HEK293T (cell line): ENCODE data around the gene CD164.

ENCODE experiments used
- ARNT ChIP-seq: fragments of 450-650 bp; IDR thresholded peaks from 2 replicates; pipeline ENCODE4 v1.6.1; 2017; ENCODE audit warnings: mild to moderate bottlenecking
- BHLHE40 ChIP-seq: fragments of 450-650 bp; IDR thresholded peaks from 2 replicates; pipeline ENCODE4 v1.6.1; 2016; ENCODE audit warnings: mild to moderate bottlenecking, moderate library complexity, borderline replicate concordance
- FOXM1 ChIP-seq: fragments of 450-650 bp; IDR thresholded peaks from 2 replicates; pipeline ENCODE4 v1.6.1; 2017; ENCODE audit warnings: mild to moderate bottlenecking, borderline replicate concordance
- HDGF ChIP-seq: fragments of 450-650 bp; IDR thresholded peaks from 2 replicates; pipeline ENCODE4 v1.6.1; 2017; ENCODE audit warnings: antibody characterized with exemption, borderline replicate concordance
- LEF1 ChIP-seq: fragments of 450-650 bp; IDR thresholded peaks from 2 replicates; pipeline ENCODE4 v1.6.1; 2017; ENCODE audit warnings: mild to moderate bottlenecking, borderline replicate concordance
- NFRKB ChIP-seq: fragments of 450-650 bp; IDR thresholded peaks from 2 replicates; pipeline ENCODE4 v1.6.1; 2016; ENCODE audit warnings: mild to moderate bottlenecking, moderate library complexity
- SP1 ChIP-seq: fragments of 450-650 bp; IDR thresholded peaks from 2 replicates; pipeline ENCODE4 v1.6.1; 2017
- TF ChIP-seq, protein P1 (sequence below): fragments of 450-650 bp; IDR thresholded peaks from 2 replicates; pipeline ENCODE4 v1.6.1; 2016

DNA sequence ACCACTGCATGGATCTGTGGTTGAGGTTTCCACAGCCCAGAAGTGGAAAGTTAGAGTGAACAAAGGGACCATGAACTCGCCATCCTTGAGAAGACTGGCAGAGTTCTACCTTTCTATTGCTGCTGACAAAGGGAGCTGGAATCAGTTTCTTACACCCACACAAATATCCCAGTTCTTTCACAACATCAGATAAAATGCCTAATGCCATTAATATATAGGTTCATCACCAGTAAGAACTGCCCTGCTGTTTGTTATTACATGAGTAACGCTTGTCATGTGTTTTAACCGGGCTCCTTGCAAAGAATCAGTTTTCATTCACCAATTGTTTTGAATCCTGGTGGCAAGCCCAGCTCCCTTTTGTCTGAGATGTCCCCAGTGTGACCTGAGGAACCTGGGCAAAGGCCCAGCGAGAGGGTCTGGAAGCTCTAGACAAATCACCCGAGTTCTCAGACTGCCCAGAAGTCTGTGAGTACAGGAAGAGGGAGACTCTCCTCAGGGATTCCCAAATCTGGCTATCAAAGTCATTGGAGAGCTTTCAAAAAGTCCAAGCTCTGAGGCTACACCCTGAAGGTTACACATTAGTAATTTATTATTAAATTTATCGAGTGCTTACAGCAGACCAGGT lies 7.5 kb upstream of the CD164 start:
- TF ChIP-seq, protein P1, sequence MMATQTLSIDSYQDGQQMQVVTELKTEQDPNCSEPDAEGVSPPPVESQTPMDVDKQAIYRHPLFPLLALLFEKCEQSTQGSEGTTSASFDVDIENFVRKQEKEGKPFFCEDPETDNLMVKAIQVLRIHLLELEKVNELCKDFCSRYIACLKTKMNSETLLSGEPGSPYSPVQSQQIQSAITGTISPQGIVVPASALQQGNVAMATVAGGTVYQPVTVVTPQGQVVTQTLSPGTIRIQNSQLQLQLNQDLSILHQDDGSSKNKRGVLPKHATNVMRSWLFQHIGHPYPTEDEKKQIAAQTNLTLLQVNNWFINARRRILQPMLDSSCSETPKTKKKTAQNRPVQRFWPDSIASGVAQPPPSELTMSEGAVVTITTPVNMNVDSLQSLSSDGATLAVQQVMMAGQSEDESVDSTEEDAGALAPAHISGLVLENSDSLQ = no peak
- TF ChIP-seq NFRKB (no peak), FOXM1 (no peak), HDGF (no peak), LEF1 (no peak), SP1 (no peak), BHLHE40 (no peak), ARNT (no peak)
